ENCODE measurements around the gene LOXL4. TPM values are rescaled to one million over a fixed set of nuclear protein-coding genes. Genes with fewer than 3 reads are reported as not detected.

Gene LOXL4
- total RNA-seq, 1 experiment from 2014 or later = 1.3 TPM

DNA sequence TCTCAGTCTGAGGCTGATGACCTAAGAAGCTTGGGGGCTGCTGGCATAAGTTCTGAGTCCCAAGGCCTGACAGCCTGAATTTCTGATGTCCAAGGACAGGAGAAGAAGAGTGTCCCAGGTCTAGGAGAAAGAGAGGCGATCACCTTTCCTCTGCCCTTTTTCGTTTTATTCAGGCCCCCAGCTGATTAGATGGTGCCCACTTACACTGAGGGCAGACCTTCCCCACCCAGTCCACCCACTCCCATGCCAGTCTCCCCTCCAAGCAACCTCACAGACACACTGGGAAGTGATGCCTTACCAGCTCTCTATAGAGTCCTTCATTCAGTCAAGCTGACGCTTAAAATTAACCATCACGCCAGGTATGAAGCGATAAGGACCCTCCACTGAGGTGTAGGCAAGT is 19.3 kb upstream of the LOXL4 start:
- Histone ChIP-seq H3K79me2 (ENCODE audit: insufficient read depth, low read length) (no peaks in the 10 kb centered on the region), H2AFZ (ENCODE audit: low read depth, low read length, poor library complexity, severe bottlenecking) (no peak overlapping the region), H3K27ac (ENCODE audit: low read depth, low read length) (no peak overlapping the region), H3K4me1 (ENCODE audit: control insufficient read depth in 1 of 2, insufficient read depth in 2 of 2, low read length in 2 of 2) (no peaks in the 10 kb centered on the region), H3K9ac (ENCODE audit: low read length) (no peak overlapping the region), H3K4me3 (replicated peaks in 1 of 2; ENCODE audit: low read depth in 1 of 2, low read length in 2 of 2) (no peak overlapping the region), H4K20me1 (ENCODE audit: insufficient read depth) (no peaks in the 10 kb centered on the region), H3K9me2 (ENCODE audit: insufficient read depth) (peaks cover 3% of the 10 kb centered on the region; the same call in 1 of the 2 replicates), H3K9me3 (ENCODE audit: control insufficient read depth in 1 of 2, insufficient read depth in 1 of 2, low read depth in 1 of 2, low read length in 2 of 2) (no peaks in the 10 kb centered on the region), H3K36me3 (ENCODE audit: control insufficient read depth in 1 of 2, insufficient read depth in 2 of 2, low read length in 2 of 2) (no peaks in the 10 kb centered on the region), H3K4me2 (ENCODE audit: low read length) (no peak overlapping the region), H3K27me3 (ENCODE audit: insufficient read depth, low read length) (peaks cover 3% of the 10 kb centered on the region)
- DNase-seq (ENCODE audit: low read depth, low spot score) = no peak
- intact Hi-C loops (cut with micrococcal nuclease) = no loop called here
- ChIA-PET POLR2A (no interaction called here), RAD21 (ENCODE audit: low non-redundant PET in 1 of 2, low total read pairs in 2 of 2, uncharacterized antibody in 2 of 2, unreplicated experiment in 2 of 2) (no interaction called here), CTCF (no interaction called here)
- TF ChIP-seq, protein P1, sequence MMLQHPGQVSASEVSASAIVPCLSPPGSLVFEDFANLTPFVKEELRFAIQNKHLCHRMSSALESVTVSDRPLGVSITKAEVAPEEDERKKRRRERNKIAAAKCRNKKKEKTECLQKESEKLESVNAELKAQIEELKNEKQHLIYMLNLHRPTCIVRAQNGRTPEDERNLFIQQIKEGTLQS (IDR thresholded peaks at IDR 0.05) = no peak
- TF ChIP-seq FOSL1 (IDR thresholded peaks at IDR 0.05; ENCODE audit: low read depth) (no peak), EZH2phosphoT487 (IDR thresholded peaks at IDR 0.05; ENCODE audit: borderline replicate concordance) (no peak), SIN3A (IDR thresholded peaks at IDR 0.05; ENCODE audit: low read depth) (no peak), EZH2 (IDR thresholded peaks at IDR 0.05) (no peak), CBX3 (IDR thresholded peaks at IDR 0.05; ENCODE audit: low read depth) (no peak), POLR2A (IDR thresholded peaks at IDR 0.05; ENCODE audit: borderline replicate concordance, extremely low read depth, insufficient read depth, insufficient read length) (no peak), POLR2AphosphoS5 (IDR thresholded peaks at IDR 0.05; ENCODE audit: low read depth, low read length) (no peak), EGR1 (IDR thresholded peaks at IDR 0.05; ENCODE audit: low read depth) (no peak), JUND (IDR thresholded peaks at IDR 0.05) (no peak), SP1 (IDR thresholded peaks at IDR 0.05; ENCODE audit: low read depth) (no peak), YY1 (IDR thresholded peaks at IDR 0.05; ENCODE audit: extremely low read depth, insufficient replicate concordance, low read depth, low read length) (no peak), CEBPB (IDR thresholded peaks at IDR 0.05; ENCODE audit: low read depth) (no peak), ZFX (IDR thresholded peaks at IDR 0.05) (no peak), RAD21 (IDR thresholded peaks at IDR 0.05; ENCODE audit: low read depth) (no peak), ZNF274 (IDR thresholded peaks at IDR 0.05; ENCODE audit: low read depth, low read length) (no peak)
- TF ChIP-seq, protein P2, sequence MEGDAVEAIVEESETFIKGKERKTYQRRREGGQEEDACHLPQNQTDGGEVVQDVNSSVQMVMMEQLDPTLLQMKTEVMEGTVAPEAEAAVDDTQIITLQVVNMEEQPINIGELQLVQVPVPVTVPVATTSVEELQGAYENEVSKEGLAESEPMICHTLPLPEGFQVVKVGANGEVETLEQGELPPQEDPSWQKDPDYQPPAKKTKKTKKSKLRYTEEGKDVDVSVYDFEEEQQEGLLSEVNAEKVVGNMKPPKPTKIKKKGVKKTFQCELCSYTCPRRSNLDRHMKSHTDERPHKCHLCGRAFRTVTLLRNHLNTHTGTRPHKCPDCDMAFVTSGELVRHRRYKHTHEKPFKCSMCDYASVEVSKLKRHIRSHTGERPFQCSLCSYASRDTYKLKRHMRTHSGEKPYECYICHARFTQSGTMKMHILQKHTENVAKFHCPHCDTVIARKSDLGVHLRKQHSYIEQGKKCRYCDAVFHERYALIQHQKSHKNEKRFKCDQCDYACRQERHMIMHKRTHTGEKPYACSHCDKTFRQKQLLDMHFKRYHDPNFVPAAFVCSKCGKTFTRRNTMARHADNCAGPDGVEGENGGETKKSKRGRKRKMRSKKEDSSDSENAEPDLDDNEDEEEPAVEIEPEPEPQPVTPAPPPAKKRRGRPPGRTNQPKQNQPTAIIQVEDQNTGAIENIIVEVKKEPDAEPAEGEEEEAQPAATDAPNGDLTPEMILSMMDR (IDR thresholded peaks at IDR 0.05 in 2 of 3, conservative IDR thresholded peaks at IDR 0.05 in 1 of 3; ENCODE audit: borderline replicate concordance in 1 of 3, insufficient read depth in 1 of 3, low read depth in 2 of 3, low read length in 2 of 3) = no peak
- TF ChIP-seq, protein P3, sequence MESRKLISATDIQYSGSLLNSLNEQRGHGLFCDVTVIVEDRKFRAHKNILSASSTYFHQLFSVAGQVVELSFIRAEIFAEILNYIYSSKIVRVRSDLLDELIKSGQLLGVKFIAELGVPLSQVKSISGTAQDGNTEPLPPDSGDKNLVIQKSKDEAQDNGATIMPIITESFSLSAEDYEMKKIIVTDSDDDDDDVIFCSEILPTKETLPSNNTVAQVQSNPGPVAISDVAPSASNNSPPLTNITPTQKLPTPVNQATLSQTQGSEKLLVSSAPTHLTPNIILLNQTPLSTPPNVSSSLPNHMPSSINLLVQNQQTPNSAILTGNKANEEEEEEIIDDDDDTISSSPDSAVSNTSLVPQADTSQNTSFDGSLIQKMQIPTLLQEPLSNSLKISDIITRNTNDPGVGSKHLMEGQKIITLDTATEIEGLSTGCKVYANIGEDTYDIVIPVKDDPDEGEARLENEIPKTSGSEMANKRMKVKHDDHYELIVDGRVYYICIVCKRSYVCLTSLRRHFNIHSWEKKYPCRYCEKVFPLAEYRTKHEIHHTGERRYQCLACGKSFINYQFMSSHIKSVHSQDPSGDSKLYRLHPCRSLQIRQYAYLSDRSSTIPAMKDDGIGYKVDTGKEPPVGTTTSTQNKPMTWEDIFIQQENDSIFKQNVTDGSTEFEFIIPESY (IDR thresholded peaks at IDR 0.05; ENCODE audit: extremely low read depth, insufficient replicate concordance, low read length) = no peak
- ATAC-seq = 0 out of 2 replicates have a peak, but pooled peaks have one; percentile 4
- BruUV-seq (replicated peaks) = no TSS peak
